ENCODE measurements around the gene TULP4.

Gene TULP4

GRCh38 chr6:158371261-158371660 lies 59.0 kb downstream of the TULP4 start:
- no peaks in the 10 kb centered on the region for H3K36me3 ChIP-seq (ENCODE audit: control insufficient read depth, insufficient read depth, low read length)
- H3K4me3 ChIP-seq (ENCODE audit: low read depth, low read length), result no peak overlapping the region
- H3K9me3 ChIP-seq (ENCODE audit: control insufficient read depth, insufficient read depth, low read length), result no peaks in the 10 kb centered on the region
- H3K4me1 ChIP-seq (ENCODE audit: control insufficient read depth, insufficient read depth, low read length), result no peaks in the 10 kb centered on the region
- H3K27me3 ChIP-seq (ENCODE audit: control insufficient read depth, insufficient read depth, low read length), result no peaks in the 10 kb centered on the region
- H3K9ac ChIP-seq (ENCODE audit: low read depth, low read length), result no peak overlapping the region

- Histone ChIP-seq H3K4me3 (ENCODE audit: low read depth, low read length) (no peak overlapping the region), H3K27me3 (ENCODE audit: control insufficient read depth, insufficient read depth, low read length) (no peaks in the 10 kb centered on the region), H3K36me3 (ENCODE audit: control insufficient read depth, insufficient read depth, low read length) (no peaks in the 10 kb centered on the region), H3K9me3 (ENCODE audit: control insufficient read depth, insufficient read depth, low read length) (no peaks in the 10 kb centered on the region), H3K4me1 (ENCODE audit: control insufficient read depth, insufficient read depth, low read length) (no peaks in the 10 kb centered on the region), H3K9ac (ENCODE audit: low read depth, low read length) (no peak overlapping the region)
Observed at GRCh38 chr6:158372574-158372973, 60.3 kb downstream of the TULP4 start.

- Histone ChIP-seq H3K4me3 (ENCODE audit: low read depth, low read length) (no peak overlapping the region), H3K4me1 (ENCODE audit: control insufficient read depth, insufficient read depth, low read length) (no peaks in the 10 kb centered on the region), H3K27me3 (ENCODE audit: control insufficient read depth, insufficient read depth, low read length) (no peaks in the 10 kb centered on the region), H3K36me3 (ENCODE audit: control insufficient read depth, insufficient read depth, low read length) (no peaks in the 10 kb centered on the region), H3K9ac (ENCODE audit: low read depth, low read length) (no peak overlapping the region), H3K9me3 (ENCODE audit: control insufficient read depth, insufficient read depth, low read length) (no peaks in the 10 kb centered on the region)
Observed at GRCh38 chr6:158373214-158373613, 60.9 kb downstream of the TULP4 start.

GRCh38 chr6:158374020-158374419 lies 61.8 kb downstream of the TULP4 start:
- H3K27me3 ChIP-seq (ENCODE audit: control insufficient read depth, insufficient read depth, low read length), result no peaks in the 10 kb centered on the region

GRCh38 chr6:158376631-158377081 lies 64.4 kb downstream of the TULP4 start:
- no peaks in the 10 kb centered on the region for H3K36me3 ChIP-seq (ENCODE audit: control insufficient read depth, insufficient read depth, low read length)
- H3K4me1 ChIP-seq (ENCODE audit: control insufficient read depth, insufficient read depth, low read length), result no peaks in the 10 kb centered on the region
- H3K4me3 ChIP-seq (ENCODE audit: low read depth, low read length), result no peak overlapping the region
- H3K9ac ChIP-seq (ENCODE audit: low read depth, low read length), result no peak overlapping the region
- no peaks in the 10 kb centered on the region for H3K9me3 ChIP-seq (ENCODE audit: control insufficient read depth, insufficient read depth, low read length)
- H3K27me3 ChIP-seq (ENCODE audit: control insufficient read depth, insufficient read depth, low read length), result no peaks in the 10 kb centered on the region

More at GRCh38 chr6:158374020-158374419, 61.8 kb downstream of the TULP4 start:
- Histone ChIP-seq H3K9me3 (ENCODE audit: control insufficient read depth, insufficient read depth, low read length) (no peaks in the 10 kb centered on the region), H3K4me3 (ENCODE audit: low read depth, low read length) (no peak overlapping the region), H3K36me3 (ENCODE audit: control insufficient read depth, insufficient read depth, low read length) (no peaks in the 10 kb centered on the region), H3K9ac (ENCODE audit: low read depth, low read length) (no peak overlapping the region), H3K4me1 (ENCODE audit: control insufficient read depth, insufficient read depth, low read length) (no peaks in the 10 kb centered on the region)

- H3K36me3 ChIP-seq (ENCODE audit: control insufficient read depth, insufficient read depth, low read length), result no peaks in the 10 kb centered on the region
- no peak overlapping the region for H3K9ac ChIP-seq (ENCODE audit: low read depth, low read length)
- no peak overlapping the region for H3K4me3 ChIP-seq (ENCODE audit: low read depth, low read length)
- H3K9me3 ChIP-seq (ENCODE audit: control insufficient read depth, insufficient read depth, low read length), result no peaks in the 10 kb centered on the region
- H3K4me1 ChIP-seq (ENCODE audit: control insufficient read depth, insufficient read depth, low read length), result no peaks in the 10 kb centered on the region
- H3K27me3 ChIP-seq (ENCODE audit: control insufficient read depth, insufficient read depth, low read length), result no peaks in the 10 kb centered on the region
Observed at GRCh38 chr6:158377860-158378259, 65.6 kb downstream of the TULP4 start.

GRCh38 chr6:158379336-158379735 lies 67.1 kb downstream of the TULP4 start:
- Histone ChIP-seq H3K36me3 (ENCODE audit: control insufficient read depth, insufficient read depth, low read length) (no peaks in the 10 kb centered on the region), H3K4me1 (ENCODE audit: control insufficient read depth, insufficient read depth, low read length) (no peaks in the 10 kb centered on the region), H3K27me3 (ENCODE audit: control insufficient read depth, insufficient read depth, low read length) (no peaks in the 10 kb centered on the region), H3K4me3 (ENCODE audit: low read depth, low read length) (no peak overlapping the region), H3K9me3 (ENCODE audit: control insufficient read depth, insufficient read depth, low read length) (no peaks in the 10 kb centered on the region), H3K9ac (ENCODE audit: low read depth, low read length) (no peak overlapping the region)

- H3K27me3 ChIP-seq (ENCODE audit: control insufficient read depth, insufficient read depth, low read length), result no peaks in the 10 kb centered on the region
- H3K9me3 ChIP-seq (ENCODE audit: control insufficient read depth, insufficient read depth, low read length), result peaks cover 4% of the 10 kb centered on the region
- no peaks in the 10 kb centered on the region for H3K36me3 ChIP-seq (ENCODE audit: control insufficient read depth, insufficient read depth, low read length)
- no peaks in the 10 kb centered on the region for H3K4me1 ChIP-seq (ENCODE audit: control insufficient read depth, insufficient read depth, low read length)
- H3K4me3 ChIP-seq (ENCODE audit: low read depth, low read length), result no peak overlapping the region
- H3K9ac ChIP-seq (ENCODE audit: low read depth, low read length), result no peak overlapping the region
Observed at GRCh38 chr6:158381214-158381613, 68.9 kb downstream of the TULP4 start.

- Histone ChIP-seq H3K27me3 (ENCODE audit: control insufficient read depth, insufficient read depth, low read length) (no peaks in the 10 kb centered on the region), H3K9me3 (ENCODE audit: control insufficient read depth, insufficient read depth, low read length) (peaks cover 4% of the 10 kb centered on the region), H3K4me3 (ENCODE audit: low read depth, low read length) (no peak overlapping the region), H3K4me1 (ENCODE audit: control insufficient read depth, insufficient read depth, low read length) (no peaks in the 10 kb centered on the region), H3K36me3 (ENCODE audit: control insufficient read depth, insufficient read depth, low read length) (no peaks in the 10 kb centered on the region), H3K9ac (ENCODE audit: low read depth, low read length) (no peak overlapping the region)
Observed at GRCh38 chr6:158382491-158382890, 70.2 kb downstream of the TULP4 start.

- peaks cover 4% of the 10 kb centered on the region for H3K9me3 ChIP-seq (ENCODE audit: control insufficient read depth, insufficient read depth, low read length)
- H3K36me3 ChIP-seq (ENCODE audit: control insufficient read depth, insufficient read depth, low read length), result no peaks in the 10 kb centered on the region
- H3K4me1 ChIP-seq (ENCODE audit: control insufficient read depth, insufficient read depth, low read length), result no peaks in the 10 kb centered on the region
- H3K27me3 ChIP-seq (ENCODE audit: control insufficient read depth, insufficient read depth, low read length), result no peaks in the 10 kb centered on the region
- H3K4me3 ChIP-seq (ENCODE audit: low read depth, low read length), result no peak overlapping the region
- H3K9ac ChIP-seq (ENCODE audit: low read depth, low read length), result no peak overlapping the region
Observed at GRCh38 chr6:158383057-158383456, 70.8 kb downstream of the TULP4 start.

GRCh38 chr6:158383542-158383941 lies 71.3 kb downstream of the TULP4 start:
- Histone ChIP-seq H3K27me3 (ENCODE audit: control insufficient read depth, insufficient read depth, low read length) (no peaks in the 10 kb centered on the region), H3K9me3 (ENCODE audit: control insufficient read depth, insufficient read depth, low read length) (peaks cover 4% of the 10 kb centered on the region), H3K4me3 (ENCODE audit: low read depth, low read length) (no peak overlapping the region), H3K9ac (ENCODE audit: low read depth, low read length) (no peak overlapping the region), H3K36me3 (ENCODE audit: control insufficient read depth, insufficient read depth, low read length) (no peaks in the 10 kb centered on the region), H3K4me1 (ENCODE audit: control insufficient read depth, insufficient read depth, low read length) (no peaks in the 10 kb centered on the region)

- no peak overlapping the region for H3K4me3 ChIP-seq (ENCODE audit: low read depth, low read length)
- H3K27me3 ChIP-seq (ENCODE audit: control insufficient read depth, insufficient read depth, low read length), result no peaks in the 10 kb centered on the region
- H3K9ac ChIP-seq (ENCODE audit: low read depth, low read length), result no peak overlapping the region
- no peaks in the 10 kb centered on the region for H3K36me3 ChIP-seq (ENCODE audit: control insufficient read depth, insufficient read depth, low read length)
- peaks cover 4% of the 10 kb centered on the region for H3K9me3 ChIP-seq (ENCODE audit: control insufficient read depth, insufficient read depth, low read length)
- no peaks in the 10 kb centered on the region for H3K4me1 ChIP-seq (ENCODE audit: control insufficient read depth, insufficient read depth, low read length)
Observed at GRCh38 chr6:158384671-158385110, 72.4 kb downstream of the TULP4 start.
